ENCODE measurements around the gene PLOD1.

DNA sequence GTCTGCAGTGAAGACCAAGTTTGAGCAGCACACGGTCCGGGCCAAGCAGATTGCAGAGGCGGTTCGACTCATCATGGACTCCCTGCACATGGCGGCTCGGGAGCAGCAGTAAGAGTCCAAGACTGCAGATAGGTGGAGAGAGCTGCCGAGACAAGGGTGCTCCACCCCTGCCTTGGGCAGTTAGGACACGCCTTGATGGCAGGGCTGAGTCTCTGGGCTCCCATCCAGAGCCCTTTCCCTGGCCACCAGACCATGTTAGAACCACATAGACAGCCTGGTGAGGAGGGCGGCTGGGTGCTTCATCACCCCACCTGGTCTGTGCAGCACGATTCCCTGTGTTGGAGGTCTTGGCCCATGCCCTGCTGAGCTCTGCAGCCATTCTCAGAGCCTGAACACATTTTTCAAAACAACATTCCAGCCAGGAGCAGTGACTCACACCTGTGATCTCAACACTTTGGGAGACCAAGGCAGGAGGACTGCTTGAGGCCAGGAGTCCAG, 67.5 kb downstream of the PLOD1 start:
- TF ChIP-seq CTCF (IDR thresholded peaks at IDR 0.05; ENCODE audit: insufficient read depth, low read length, poor library complexity, severe bottlenecking): no peak
- no peak for TF ChIP-seq EZH2phosphoT487 (conservative IDR thresholded peaks at IDR 0.05; ENCODE audit: low read length)
